Stimulated activated CD4-positive, alpha-beta T cell treated with anti-CD3 and anti-CD28 coated beads, Interleukin-2, amount 100 ng/mL, for 24 hours (primary cell): ENCODE results near the gene SLC12A4.
"Not testable (repeated sequence)": the region's sequence is repeated elsewhere in the genome, so short reads cannot be mapped to it uniquely, and the experiment has no call there.

Experiments
- DNase-seq, 2 donors: peaks; one replicate each; pipeline ENCODE4 v3.0.0-alpha.2; 2020

SLC12A4 gene

GRCh38 chr16:67940446-67941089, 27.9 kb downstream of the SLC12A4 start:
- DNase-seq, result no peak

- peak; percentile 56 to 71 for DNase-seq
Observed at GRCh38 chr16:67939507-67940445, 28.7 kb downstream of the SLC12A4 start.

GRCh38 chr16:67937713-67938112, 30.7 kb downstream of the SLC12A4 start:
- DNase-seq, result not testable (repeated sequence)

- peak in 1 of 2 donors; percentile 73 for DNase-seq
Observed at GRCh38 chr16:67936880-67937605, 31.4 kb downstream of the SLC12A4 start.

- DNase-seq, result peak; percentile 64 to 75
Observed at GRCh38 chr16:67936124-67936879, 32.1 kb downstream of the SLC12A4 start, which contains the start of gene PSMB10. TSS of gene PSMB10 (minus strand) at chr16:67936850. CDS start at chr16:67936749, 101 bp downstream.

- DNase-seq, result peak; percentile 95 to 97
Observed at GRCh38 chr16:67935402-67936123, 32.9 kb downstream of the SLC12A4 start.

GRCh38 chr16:67935101-67935401, 33.4 kb downstream of the SLC12A4 start:
- DNase-seq, result no peak

- DNase-seq, result no peak
Observed at GRCh38 chr16:67934306-67935100, 33.9 kb downstream of the SLC12A4 start.

- no peak for DNase-seq
Observed at GRCh38 chr16:67933805-67934204, 34.6 kb downstream of the SLC12A4 start.

- no peak for DNase-seq
Observed at GRCh38 chr16:67932462-67932840, 36.0 kb downstream of the SLC12A4 start.

GRCh38 chr16:67931712-67932461, 36.5 kb downstream of the SLC12A4 start, which contains the start of gene CTRL:
TSS of gene CTRL (minus strand) at chr16:67931862. CDS start at chr16:67931852, 10 bp downstream.
- DNase-seq, result no peak

GRCh38 chr16:67930678-67931211, 37.7 kb downstream of the SLC12A4 start:
- DNase-seq, result no peak

GRCh38 chr16:67930191-67930590, 38.2 kb downstream of the SLC12A4 start:
- DNase-seq, result no peak

GRCh38 chr16:67928561-67929364, 39.7 kb downstream of the SLC12A4 start:
- DNase-seq, result peak; percentile 82

GRCh38 chr16:67928147-67928546, 40.3 kb downstream of the SLC12A4 start:
- no peak for DNase-seq

- DNase-seq, result no peak
Observed at GRCh38 chr16:67927131-67927941, 41.1 kb downstream of the SLC12A4 start.

GRCh38 chr16:67926181-67926750, 42.2 kb downstream of the SLC12A4 start:
- no peak for DNase-seq
